ENCODE results near the gene ITGB5.

Gene ITGB5

DNA sequence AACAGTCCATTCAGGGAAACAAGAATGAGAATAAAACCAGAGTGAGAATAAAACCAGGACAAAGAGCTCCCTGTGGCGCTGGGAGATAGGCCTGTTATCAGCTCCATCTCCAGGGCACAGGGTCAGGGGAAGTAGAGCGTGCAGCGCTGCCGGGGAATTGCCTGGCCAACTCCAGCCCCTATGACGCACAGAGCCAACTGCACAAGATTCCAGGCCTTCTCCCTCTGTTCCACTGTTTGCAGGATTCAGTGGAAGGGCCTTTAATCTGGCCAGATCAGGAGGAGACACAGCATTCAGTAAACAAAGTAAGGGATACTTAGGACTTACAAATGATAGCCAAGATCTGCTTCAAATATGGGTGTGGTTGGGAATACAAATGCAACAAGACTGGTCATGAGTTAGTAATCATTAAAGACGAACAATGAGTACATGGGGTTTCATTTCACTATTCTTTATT lies 49.4 kb downstream of the ITGB5 start:
- TF ChIP-seq, protein P1, sequence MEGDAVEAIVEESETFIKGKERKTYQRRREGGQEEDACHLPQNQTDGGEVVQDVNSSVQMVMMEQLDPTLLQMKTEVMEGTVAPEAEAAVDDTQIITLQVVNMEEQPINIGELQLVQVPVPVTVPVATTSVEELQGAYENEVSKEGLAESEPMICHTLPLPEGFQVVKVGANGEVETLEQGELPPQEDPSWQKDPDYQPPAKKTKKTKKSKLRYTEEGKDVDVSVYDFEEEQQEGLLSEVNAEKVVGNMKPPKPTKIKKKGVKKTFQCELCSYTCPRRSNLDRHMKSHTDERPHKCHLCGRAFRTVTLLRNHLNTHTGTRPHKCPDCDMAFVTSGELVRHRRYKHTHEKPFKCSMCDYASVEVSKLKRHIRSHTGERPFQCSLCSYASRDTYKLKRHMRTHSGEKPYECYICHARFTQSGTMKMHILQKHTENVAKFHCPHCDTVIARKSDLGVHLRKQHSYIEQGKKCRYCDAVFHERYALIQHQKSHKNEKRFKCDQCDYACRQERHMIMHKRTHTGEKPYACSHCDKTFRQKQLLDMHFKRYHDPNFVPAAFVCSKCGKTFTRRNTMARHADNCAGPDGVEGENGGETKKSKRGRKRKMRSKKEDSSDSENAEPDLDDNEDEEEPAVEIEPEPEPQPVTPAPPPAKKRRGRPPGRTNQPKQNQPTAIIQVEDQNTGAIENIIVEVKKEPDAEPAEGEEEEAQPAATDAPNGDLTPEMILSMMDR (IDR thresholded peaks at IDR 0.05), result no peak
- no peak overlapping the region for H3K4me3 ChIP-seq
- peak overlapping the region; percentile 84 to 88 for H3K27ac ChIP-seq
- DNase-seq (ENCODE audit: low spot score), result no peak

GRCh38 chr3:124837065-124837464 lies 50.1 kb downstream of the ITGB5 start:
- TF ChIP-seq, protein P1 (IDR thresholded peaks at IDR 0.05), result no peak
- H3K27ac ChIP-seq, result peak overlapping the region; percentile 84 to 88
- no peak overlapping the region for H3K4me3 ChIP-seq
- no peak for DNase-seq (ENCODE audit: low spot score)

DNA sequence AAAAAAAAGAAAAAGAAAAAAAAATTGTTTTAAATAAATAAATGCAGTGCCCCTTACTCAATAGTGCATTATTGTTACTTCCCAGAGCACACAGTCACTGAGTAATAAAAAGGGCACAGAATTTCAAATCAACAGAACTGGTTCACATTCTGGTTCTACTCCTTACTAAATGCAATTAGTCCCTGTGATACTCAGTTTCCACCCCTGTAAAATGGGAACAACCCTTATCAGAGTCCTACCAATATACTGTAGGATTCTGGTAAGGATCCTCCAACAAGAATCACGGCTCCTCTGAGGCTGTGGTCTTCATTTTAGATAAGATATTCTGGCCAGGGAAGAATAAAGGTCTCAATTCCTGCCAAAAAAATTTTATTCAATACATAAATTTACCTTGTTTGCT lies 50.7 kb downstream of the ITGB5 start:
- no peak for DNase-seq (ENCODE audit: low spot score)
- TF ChIP-seq, protein P1 (IDR thresholded peaks at IDR 0.05), result no peak
- no peak overlapping the region for H3K4me3 ChIP-seq
- peak overlapping the region; percentile 84 to 88 for H3K27ac ChIP-seq

GRCh38 chr3:124834723-124835718 lies 52.1 kb downstream of the ITGB5 start:
- TF ChIP-seq, protein P1 (IDR thresholded peaks at IDR 0.05), result no peak
- Histone ChIP-seq H3K27ac (peak overlapping the region; percentile 84 to 88), H3K4me3 (peak overlapping the region; percentile 44)
- peak; percentile 85 for DNase-seq (ENCODE audit: low spot score)

- TF ChIP-seq, protein P1 (IDR thresholded peaks at IDR 0.05), result no peak
- H3K4me3 ChIP-seq, result no peak overlapping the region
- DNase-seq (ENCODE audit: low spot score), result no peak
- peak overlapping the region; percentile 84 to 89 for H3K27ac ChIP-seq
Measured at GRCh38 chr3:124833710-124834332, 53.3 kb downstream of the ITGB5 start.

GRCh38 chr3:124832782-124833709 lies 54.1 kb downstream of the ITGB5 start:
- DNase-seq (ENCODE audit: low spot score), result no peak
- TF ChIP-seq, protein P1 (IDR thresholded peaks at IDR 0.05), result no peak
- H3K4me3 ChIP-seq, result no peak overlapping the region
- H3K27ac ChIP-seq, result peak overlapping the region; percentile 84 to 89

Measured in coronary artery (tissue), 2 donors.